Measurements from ENCODE around the gene RPA4. TPM values are rescaled to one million over a fixed set of nuclear protein-coding genes. Genes with fewer than 3 reads are reported as not detected.
"Not testable (repeated sequence)": the region's sequence is repeated elsewhere in the genome, so short reads cannot be mapped to it uniquely, and the experiment has no call there.

RPA4 gene, protein sequence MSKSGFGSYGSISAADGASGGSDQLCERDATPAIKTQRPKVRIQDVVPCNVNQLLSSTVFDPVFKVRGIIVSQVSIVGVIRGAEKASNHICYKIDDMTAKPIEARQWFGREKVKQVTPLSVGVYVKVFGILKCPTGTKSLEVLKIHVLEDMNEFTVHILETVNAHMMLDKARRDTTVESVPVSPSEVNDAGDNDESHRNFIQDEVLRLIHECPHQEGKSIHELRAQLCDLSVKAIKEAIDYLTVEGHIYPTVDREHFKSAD
- total RNA-seq (under 1 TPM; 0.41 to 0.50 TPM), polyA plus RNA-seq (under 1 TPM in 1 of 2 donors, not detected in 1; 0.32 TPM)

DNA sequence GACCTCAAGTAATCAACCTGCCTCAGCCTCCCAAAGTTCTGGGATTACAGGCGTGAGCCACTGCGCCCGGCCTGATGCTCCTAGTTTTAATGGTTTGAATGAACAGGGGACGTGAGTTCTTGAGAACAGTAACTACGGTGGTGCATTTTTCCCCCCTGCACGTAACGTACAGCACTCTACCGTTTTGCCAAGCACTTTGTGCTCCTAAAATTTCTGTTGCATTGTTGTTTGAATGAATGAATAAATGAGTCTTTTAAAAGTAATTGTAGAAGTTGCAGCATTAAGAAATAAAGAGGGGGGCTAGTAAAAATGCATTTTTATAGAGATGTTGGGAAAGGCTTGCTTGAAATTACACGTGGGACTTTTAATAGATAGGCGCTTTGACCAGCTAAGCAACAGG, at the start of gene RPA4:
Gene RPA4 (plus strand): TSS at position 301 of the 400 bp plus-strand sequence. CDS start 403 bp downstream, outside the sequence.
- no peak for DNase-seq
- H3K4me1 Mint-ChIP-seq: no peaks in the 10 kb centered on the region
- H3K27ac Mint-ChIP-seq: no peak within 1 kb of the TSS
- no peak within 1 kb of the TSS for H3K4me3 Mint-ChIP-seq
- Histone ChIP-seq H3K4me3 (ENCODE audit: low read length in 2 of 2) (no peak within 1 kb of the TSS), H3K4me1 (ENCODE audit: insufficient read depth, low read length) (no peaks in the 10 kb centered on the region), H3K27ac (ENCODE audit: low read depth, low read length) (no peak within 1 kb of the TSS), H3K27me3 (ENCODE audit: insufficient read depth, low read length) (no peaks in the 10 kb centered on the region), H3K36me3 (ENCODE audit: insufficient read depth, low read length) (no peaks in the 10 kb centered on the region), H3K9me3 (ENCODE audit: control insufficient read depth in 1 of 2, low read length in 2 of 2) (no peaks in the 10 kb centered on the region)
- intact Hi-C loops (cut with micrococcal nuclease): no loop called here
- no peaks in the 10 kb centered on the region for H3K27me3 Mint-ChIP-seq
- POLR2A ChIA-PET (ENCODE audit: partially characterized antibody): no interaction called here
- H3K9me3 Mint-ChIP-seq: no peaks in the 10 kb centered on the region
- H3K36me3 Mint-ChIP-seq: peaks cover 1 to 15% of the 10 kb centered on the region in 2 donors
- CTCF ChIA-PET (ENCODE audit: partially characterized antibody): no interaction called here

DNA sequence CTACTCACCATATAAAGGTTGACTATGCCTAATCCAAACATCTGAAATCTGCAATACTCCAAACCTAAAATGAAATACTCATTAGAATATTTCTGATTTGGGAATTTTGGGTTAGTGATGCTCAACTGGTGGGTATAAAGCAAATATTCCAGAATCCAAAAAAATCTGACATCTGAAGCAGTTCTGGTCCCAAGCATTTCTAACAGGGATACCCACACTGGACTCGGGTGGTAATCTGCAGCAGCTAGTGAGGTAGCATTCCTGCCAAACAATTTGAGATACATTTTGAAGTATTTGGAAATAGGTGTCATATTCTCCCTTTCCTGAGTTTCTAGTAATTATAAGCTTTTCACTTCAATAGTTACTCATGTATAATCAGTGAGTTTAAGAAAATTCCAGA, 49.6 kb upstream of the RPA4 start:
- Histone ChIP-seq H3K36me3 (ENCODE audit: insufficient read depth, low read length) (no peaks in the 10 kb centered on the region), H3K9me3 (ENCODE audit: control insufficient read depth in 1 of 2, low read length in 2 of 2) (no peaks in the 10 kb centered on the region), H3K27ac (ENCODE audit: low read depth, low read length) (no peak overlapping the region), H3K4me1 (ENCODE audit: insufficient read depth, low read length) (no peaks in the 10 kb centered on the region), H3K27me3 (ENCODE audit: insufficient read depth, low read length) (no peaks in the 10 kb centered on the region), H3K4me3 (ENCODE audit: low read length in 2 of 2) (no peak overlapping the region)
- Mint-ChIP-seq H3K4me1 (peaks cover 0 to 2% (median 0%) of the 10 kb centered on the region in 4 donors), H3K27ac (no peak overlapping the region), H3K4me3 (no peak overlapping the region), H3K9me3 (no peaks in the 10 kb centered on the region), H3K36me3 (no peaks in the 10 kb centered on the region), H3K27me3 (no peaks in the 10 kb centered on the region)
- ChIA-PET POLR2A (ENCODE audit: partially characterized antibody) (no interaction called here), CTCF (ENCODE audit: partially characterized antibody) (no interaction called here)
- intact Hi-C loops (cut with micrococcal nuclease): no loop called here
- no peak for DNase-seq

DNA sequence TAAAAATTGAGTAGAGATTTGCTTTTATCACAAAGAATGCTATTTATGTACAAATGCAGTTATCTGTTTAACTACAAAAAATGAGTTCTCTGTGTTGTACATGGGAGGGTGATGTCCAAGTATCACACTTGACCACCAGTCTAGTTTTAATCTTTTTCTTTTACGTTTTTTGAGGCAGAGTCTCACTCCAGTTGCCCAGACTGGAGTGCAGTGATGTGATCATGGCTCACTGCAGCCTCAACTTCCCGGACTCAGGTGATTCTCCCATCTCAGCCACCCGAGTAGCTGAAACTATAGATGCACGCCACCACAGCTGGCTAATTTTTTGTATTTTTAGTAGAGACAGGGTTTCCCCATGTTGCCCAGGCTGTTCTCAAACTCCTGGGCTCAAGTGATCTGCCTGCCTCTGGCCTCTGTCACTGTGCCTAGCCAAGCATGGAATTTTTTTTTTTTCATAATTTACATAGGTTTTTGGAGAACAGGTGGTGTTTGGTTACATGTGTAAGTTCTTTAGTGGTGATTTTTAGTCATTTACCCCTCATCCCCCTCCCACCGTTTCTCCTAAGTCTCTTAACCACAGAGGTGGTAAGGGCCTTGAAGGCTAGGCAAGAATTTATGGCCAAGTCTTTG, 47.9 kb upstream of the RPA4 start:
- Histone ChIP-seq H3K27ac (ENCODE audit: low read depth, low read length) (no peak overlapping the region), H3K4me3 (ENCODE audit: low read length in 2 of 2) (no peak overlapping the region), H3K9me3 (ENCODE audit: control insufficient read depth in 1 of 2, low read length in 2 of 2) (no peaks in the 10 kb centered on the region), H3K36me3 (ENCODE audit: insufficient read depth, low read length) (no peaks in the 10 kb centered on the region), H3K27me3 (ENCODE audit: insufficient read depth, low read length) (no peaks in the 10 kb centered on the region), H3K4me1 (ENCODE audit: insufficient read depth, low read length) (no peaks in the 10 kb centered on the region)
- H3K36me3 Mint-ChIP-seq: no peaks in the 10 kb centered on the region
- ChIA-PET CTCF (ENCODE audit: partially characterized antibody) (no interaction called here), POLR2A (ENCODE audit: partially characterized antibody) (no interaction called here)
- no peaks in the 10 kb centered on the region for H3K9me3 Mint-ChIP-seq
- no peak for DNase-seq
- H3K27ac Mint-ChIP-seq: no peak overlapping the region
- no peaks in the 10 kb centered on the region for H3K27me3 Mint-ChIP-seq
- no peak overlapping the region for H3K4me3 Mint-ChIP-seq
- intact Hi-C loops (cut with micrococcal nuclease): no loop called here
- peaks cover 0 to 2% (median 0%) of the 10 kb centered on the region in 4 donors for H3K4me1 Mint-ChIP-seq

DNA sequence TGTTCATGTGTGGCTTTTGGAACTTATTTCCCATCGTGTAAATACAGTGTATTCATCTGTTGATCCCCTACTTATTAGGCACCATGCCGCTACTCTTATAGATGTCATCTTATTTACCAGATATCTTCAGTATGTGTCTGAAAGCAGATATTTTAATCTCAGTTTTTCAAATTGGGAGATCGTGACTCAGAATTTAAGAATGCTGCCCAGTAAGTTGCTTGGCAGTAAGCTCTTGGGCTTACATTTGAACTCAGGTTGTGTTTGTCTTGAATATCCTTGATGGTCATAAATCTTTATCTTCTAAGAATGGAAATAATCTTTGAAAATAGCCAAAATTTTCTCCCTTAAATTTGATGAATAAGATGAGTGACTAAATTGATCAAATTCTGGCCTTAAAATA, 45.9 kb upstream of the RPA4 start:
- intact Hi-C loops (cut with micrococcal nuclease): no loop called here
- no peaks in the 10 kb centered on the region for H3K36me3 ChIP-seq (ENCODE audit: insufficient read depth, low read length)
- ChIA-PET POLR2A (ENCODE audit: partially characterized antibody) (no interaction called here), CTCF (ENCODE audit: partially characterized antibody) (no interaction called here)
- no peak for DNase-seq
- Mint-ChIP-seq H3K27ac (no peak overlapping the region), H3K4me1 (peaks cover 0 to 2% (median 0%) of the 10 kb centered on the region in 4 donors), H3K27me3 (no peaks in the 10 kb centered on the region), H3K4me3 (no peak overlapping the region), H3K36me3 (no peaks in the 10 kb centered on the region), H3K9me3 (no peaks in the 10 kb centered on the region)
- H3K27ac ChIP-seq (ENCODE audit: low read depth, low read length): no peak overlapping the region
- no peaks in the 10 kb centered on the region for H3K27me3 ChIP-seq (ENCODE audit: insufficient read depth, low read length)
- H3K4me3 ChIP-seq (ENCODE audit: low read length in 2 of 2): no peak overlapping the region
- H3K9me3 ChIP-seq (ENCODE audit: control insufficient read depth in 1 of 2, low read length in 2 of 2): no peaks in the 10 kb centered on the region
- no peaks in the 10 kb centered on the region for H3K4me1 ChIP-seq (ENCODE audit: insufficient read depth, low read length)

DNA sequence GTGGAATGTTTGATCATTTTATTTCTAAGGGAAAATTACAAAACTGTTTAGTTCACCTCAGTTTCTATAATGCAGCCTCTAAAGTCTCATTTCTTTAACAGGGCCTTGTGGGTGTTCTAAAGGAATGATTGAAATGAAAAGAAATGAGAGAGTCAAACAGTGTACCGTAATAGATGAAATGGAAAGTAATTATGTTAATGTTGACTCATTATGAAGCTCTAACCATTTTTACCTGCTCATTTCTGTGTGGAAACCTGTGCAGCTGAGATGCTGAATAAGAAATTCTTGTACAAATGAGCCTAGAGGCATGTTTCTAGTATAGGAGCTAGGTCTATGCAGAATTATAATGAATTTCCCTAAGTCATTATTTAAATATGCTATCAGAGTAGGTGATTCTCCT, 45.2 kb upstream of the RPA4 start:
- Mint-ChIP-seq H3K9me3 (no peaks in the 10 kb centered on the region), H3K36me3 (no peaks in the 10 kb centered on the region), H3K4me1 (peaks cover 0 to 2% (median 0%) of the 10 kb centered on the region in 4 donors), H3K4me3 (no peak overlapping the region), H3K27ac (no peak overlapping the region), H3K27me3 (no peaks in the 10 kb centered on the region)
- CTCF ChIA-PET (ENCODE audit: partially characterized antibody): no interaction called here
- no peak overlapping the region for H3K4me3 ChIP-seq (ENCODE audit: low read length in 2 of 2)
- no peaks in the 10 kb centered on the region for H3K36me3 ChIP-seq (ENCODE audit: insufficient read depth, low read length)
- POLR2A ChIA-PET (ENCODE audit: partially characterized antibody): no interaction called here
- intact Hi-C loops (cut with micrococcal nuclease): no loop called here
- no peak overlapping the region for H3K27ac ChIP-seq (ENCODE audit: low read depth, low read length)
- no peak for DNase-seq
- H3K9me3 ChIP-seq (ENCODE audit: control insufficient read depth in 1 of 2, low read length in 2 of 2): no peaks in the 10 kb centered on the region
- no peaks in the 10 kb centered on the region for H3K4me1 ChIP-seq (ENCODE audit: insufficient read depth, low read length)
- H3K27me3 ChIP-seq (ENCODE audit: insufficient read depth, low read length): no peaks in the 10 kb centered on the region

DNA sequence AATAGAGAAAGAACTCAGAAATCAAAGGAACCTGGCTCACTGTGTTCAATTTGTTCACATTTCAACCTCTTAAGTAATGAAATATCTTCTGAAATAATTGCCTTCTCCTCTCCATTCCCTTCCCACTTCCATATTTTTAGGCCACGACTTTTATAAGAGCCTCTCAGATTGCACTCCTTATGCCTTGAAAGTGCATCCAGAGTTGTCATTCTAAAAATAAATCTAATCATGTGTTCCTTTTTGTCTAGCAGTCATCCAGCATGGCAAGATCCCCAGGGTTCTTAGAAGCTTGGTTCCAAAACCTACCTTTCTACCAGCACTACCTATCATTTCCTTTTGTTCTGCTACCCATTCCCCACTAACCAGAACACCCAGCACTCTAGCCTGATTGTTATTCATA, 42.4 kb upstream of the RPA4 start:
- no peaks in the 10 kb centered on the region for H3K9me3 ChIP-seq (ENCODE audit: control insufficient read depth in 1 of 2, low read length in 2 of 2)
- no peaks in the 10 kb centered on the region for H3K36me3 ChIP-seq (ENCODE audit: insufficient read depth, low read length)
- H3K4me3 ChIP-seq (ENCODE audit: low read length in 2 of 2): no peak overlapping the region
- CTCF ChIA-PET (ENCODE audit: partially characterized antibody): no interaction called here
- H3K4me3 Mint-ChIP-seq: no peak overlapping the region
- no peak overlapping the region for H3K27ac Mint-ChIP-seq
- no peaks in the 10 kb centered on the region for H3K4me1 Mint-ChIP-seq
- H3K4me1 ChIP-seq (ENCODE audit: insufficient read depth, low read length): no peaks in the 10 kb centered on the region
- POLR2A ChIA-PET (ENCODE audit: partially characterized antibody): no interaction called here
- intact Hi-C loops (cut with micrococcal nuclease): no loop called here
- H3K27me3 Mint-ChIP-seq: no peaks in the 10 kb centered on the region
- H3K27me3 ChIP-seq (ENCODE audit: insufficient read depth, low read length): no peaks in the 10 kb centered on the region
- no peak for DNase-seq
- H3K36me3 Mint-ChIP-seq: no peaks in the 10 kb centered on the region
- no peaks in the 10 kb centered on the region for H3K9me3 Mint-ChIP-seq
- H3K27ac ChIP-seq (ENCODE audit: low read depth, low read length): no peak overlapping the region

DNA sequence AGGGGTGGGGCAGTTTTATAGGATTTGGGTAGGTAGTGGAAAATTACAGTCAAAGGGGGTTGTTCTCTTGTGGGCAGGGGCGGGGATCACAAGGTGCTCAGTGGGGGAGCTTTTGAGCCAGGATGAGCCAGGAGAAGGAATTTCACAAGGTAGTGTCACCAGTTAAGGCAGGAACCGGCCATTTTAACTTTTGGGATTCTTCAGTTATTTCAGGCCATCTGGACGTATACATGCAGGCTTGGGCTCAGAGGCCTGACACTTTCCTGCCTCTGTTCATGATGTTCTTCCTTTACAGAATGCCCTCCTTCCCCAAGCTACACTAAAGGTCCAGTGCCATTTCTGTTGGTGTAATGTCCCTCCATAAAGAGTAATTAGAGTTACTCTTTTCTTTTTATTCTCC, 41.8 kb upstream of the RPA4 start:
- H3K4me1 ChIP-seq (ENCODE audit: insufficient read depth, low read length); H3K27me3 Mint-ChIP-seq; H3K27ac ChIP-seq (ENCODE audit: low read depth, low read length); POLR2A ChIA-PET (ENCODE audit: partially characterized antibody); H3K36me3 ChIP-seq (ENCODE audit: insufficient read depth, low read length); H3K4me3 Mint-ChIP-seq; H3K27ac Mint-ChIP-seq; H3K4me3 ChIP-seq (ENCODE audit: low read length in 2 of 2); CTCF ChIA-PET (ENCODE audit: partially characterized antibody); H3K36me3 Mint-ChIP-seq; intact Hi-C loops (cut with micrococcal nuclease); H3K4me1 Mint-ChIP-seq; DNase-seq; H3K9me3 ChIP-seq (ENCODE audit: control insufficient read depth in 1 of 2, low read length in 2 of 2); H3K9me3 Mint-ChIP-seq; H3K27me3 ChIP-seq (ENCODE audit: insufficient read depth, low read length): not testable (repeated sequence)

Data from CD4-positive, alpha-beta memory T cell (primary cell).